ENCODE data around the gene SOAT1.
A peak's percentile ranks its signal among the peaks of the same experiment; 100 is the strongest.
"Not testable (repeated sequence)": the region's sequence is repeated elsewhere in the genome, so short reads cannot be mapped to it uniquely, and the experiment has no call there.

The SOAT1 gene

DNA sequence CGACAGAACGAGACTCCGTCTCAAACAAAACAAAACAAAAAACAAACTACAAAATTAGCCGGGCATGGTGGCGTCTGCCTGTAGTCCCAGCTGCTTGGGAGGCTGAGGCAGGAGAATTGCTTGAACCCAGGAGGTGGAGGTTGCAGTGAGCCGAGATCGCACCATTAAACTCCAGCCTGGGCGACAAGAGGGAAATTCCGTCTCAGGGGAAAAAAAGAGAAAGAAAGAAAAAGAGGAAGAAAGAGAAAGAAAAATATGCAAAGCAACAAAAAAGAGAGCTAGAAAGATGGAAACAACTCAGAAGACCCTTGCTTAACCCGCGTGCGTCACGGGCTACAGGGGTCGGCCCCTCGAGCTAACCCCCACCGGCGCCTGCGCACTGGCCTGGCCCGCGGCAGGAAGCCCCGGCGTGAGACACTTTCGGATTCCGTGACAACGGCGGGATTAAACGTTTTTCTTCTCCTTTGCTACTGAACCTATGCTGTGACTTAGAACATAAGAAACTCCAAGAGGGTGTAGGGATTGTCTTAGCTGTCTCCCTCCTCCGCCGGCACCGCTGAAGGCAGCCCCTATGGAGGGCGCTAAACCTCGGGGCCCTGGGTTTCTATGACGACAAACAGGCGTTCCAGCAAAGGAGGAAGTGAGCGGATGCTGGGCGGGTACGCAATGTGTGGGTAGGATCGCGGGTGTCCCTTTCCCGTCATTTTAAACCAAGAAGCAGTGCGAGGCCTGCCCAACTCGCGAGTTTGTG, 71.9 kb downstream of the SOAT1 start, which contains the start of gene AXDND1:
Gene AXDND1 (plus strand): TSS at position 630 of the 751 bp plus-strand sequence. CDS start 539 bp downstream, outside the sequence.
- DNase-seq, result peak; percentile 94

GRCh38 chr1:179366093-179366800, 72.7 kb downstream of the SOAT1 start:
- no peak for DNase-seq

DNA sequence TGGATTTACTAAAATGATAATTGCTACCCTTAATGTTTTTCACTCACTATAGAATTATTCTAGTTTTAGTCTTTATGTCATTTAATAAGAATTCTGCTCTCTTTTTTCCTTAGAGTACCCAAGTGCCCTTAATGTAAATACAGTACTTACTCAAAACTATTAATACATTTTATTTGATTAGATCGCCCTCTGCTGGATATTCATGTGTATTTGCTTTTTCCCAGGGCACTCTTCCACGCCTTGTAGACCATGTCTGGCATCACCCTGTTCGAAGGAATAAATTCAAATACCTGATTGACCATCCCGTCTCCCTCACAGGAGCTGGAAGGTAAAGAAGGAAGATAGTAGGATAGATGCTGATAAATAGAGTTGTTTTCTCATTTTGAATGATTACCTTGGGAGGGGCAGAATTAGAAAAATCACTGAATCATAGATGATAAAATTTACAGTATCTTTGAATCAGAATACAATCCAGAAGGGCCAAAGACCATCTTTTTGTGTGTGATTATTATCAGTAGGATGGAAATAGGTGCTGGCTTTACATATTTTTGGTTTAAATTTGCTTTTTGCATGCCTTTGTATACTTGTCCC, 76.2 kb downstream of the SOAT1 start:
- DNase-seq, result peak; percentile 43

- no peak for DNase-seq
Measured at GRCh38 chr1:179372160-179372559, 78.6 kb downstream of the SOAT1 start.

DNA sequence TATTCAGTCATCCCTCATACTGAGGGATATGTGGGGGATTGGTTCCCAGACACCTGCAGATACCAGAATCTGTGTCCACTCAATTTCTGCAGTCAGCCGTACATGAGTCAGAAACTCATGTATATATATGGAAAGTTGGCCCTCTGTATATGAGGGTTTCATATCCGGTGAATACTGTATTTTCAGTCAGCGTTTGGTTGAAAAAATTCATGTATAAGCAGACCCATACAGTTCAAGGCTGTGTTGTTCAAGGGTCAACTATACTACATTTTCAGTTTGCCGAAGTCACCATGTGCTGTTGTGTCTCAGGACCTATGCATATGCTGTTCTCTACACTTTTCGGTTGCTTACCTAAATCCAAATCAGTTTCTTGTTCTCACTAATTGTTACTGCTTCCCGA, 82.6 kb downstream of the SOAT1 start:
- DNase-seq, result no peak

DNA sequence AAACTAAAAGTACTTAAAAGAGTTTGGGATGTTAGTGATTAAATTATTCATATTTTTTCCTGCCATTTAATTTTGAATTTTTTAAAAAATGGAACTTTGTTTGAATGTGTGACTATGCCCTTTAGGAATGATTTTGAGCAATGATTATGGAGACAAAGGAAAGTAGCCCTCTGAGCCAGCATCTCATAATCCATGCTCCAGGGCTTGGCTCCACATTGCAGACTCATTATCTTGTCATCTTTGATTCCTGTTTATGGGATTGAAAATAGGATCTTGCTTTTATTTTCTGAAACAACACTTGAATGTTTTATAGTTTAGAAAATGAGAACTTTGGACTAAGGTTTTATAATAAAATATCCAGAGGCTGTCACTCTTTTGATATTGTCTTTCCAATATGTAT, 86.7 kb downstream of the SOAT1 start:
- DNase-seq, result no peak

DNA sequence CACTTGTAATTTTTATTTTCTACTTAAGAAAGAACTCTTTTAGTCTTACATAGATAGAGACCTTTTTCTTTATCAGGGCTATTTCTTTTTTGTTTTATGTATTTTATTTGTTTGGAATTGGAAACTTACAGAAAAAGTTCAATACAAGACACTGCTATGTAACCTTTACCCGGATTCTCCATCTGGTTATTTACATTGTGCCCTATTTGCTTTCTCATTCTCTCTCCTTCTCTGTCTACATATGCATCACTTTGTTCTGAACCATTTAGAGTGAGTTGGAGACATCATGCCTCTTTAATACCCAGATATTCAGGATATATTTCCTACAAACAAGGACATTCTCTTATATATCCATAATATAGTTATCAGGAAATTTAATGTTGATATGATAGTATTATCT, 90.4 kb downstream of the SOAT1 start:
- no peak for DNase-seq

GRCh38 chr1:179385510-179385909, 91.9 kb downstream of the SOAT1 start:
- no peak for DNase-seq

- DNase-seq, result no peak
Measured at GRCh38 chr1:179393721-179394120, 100.1 kb downstream of the SOAT1 start.

GRCh38 chr1:179399399-179399798, 105.8 kb downstream of the SOAT1 start:
- not testable (repeated sequence) for DNase-seq

All from femur (tissue), 1 donor.